Fibroblast of skin of abdomen (primary cell): ENCODE results near the gene GRID2IP.
"Not testable (repeated sequence)": the region's sequence is repeated elsewhere in the genome, so short reads cannot be mapped to it uniquely, and the experiment has no call there.

Experiments used
- DNase-seq: peaks from one replicate; pipeline ENCODE4 v3.0.0-alpha.2; 2013

GRID2IP gene

DNA sequence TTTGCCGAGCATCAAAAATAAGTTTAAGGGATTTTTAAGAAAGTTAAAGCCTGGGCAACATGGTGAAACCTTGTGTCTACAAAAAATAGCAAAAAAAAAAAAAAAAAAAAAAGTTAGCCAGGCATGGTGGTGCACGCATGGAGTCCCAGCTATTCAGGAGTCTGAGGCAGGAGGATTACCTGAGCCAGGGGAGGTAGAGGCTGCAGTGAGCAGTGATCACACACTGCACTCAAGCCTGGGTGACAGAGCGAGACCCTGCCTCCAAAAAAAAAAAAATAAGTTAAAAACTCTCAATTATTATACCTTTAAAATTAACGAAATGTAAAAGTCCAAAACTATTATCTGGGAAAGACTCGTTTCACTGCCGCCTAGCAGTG is 68.5 kb downstream of the GRID2IP start:
- no peak for DNase-seq

DNA sequence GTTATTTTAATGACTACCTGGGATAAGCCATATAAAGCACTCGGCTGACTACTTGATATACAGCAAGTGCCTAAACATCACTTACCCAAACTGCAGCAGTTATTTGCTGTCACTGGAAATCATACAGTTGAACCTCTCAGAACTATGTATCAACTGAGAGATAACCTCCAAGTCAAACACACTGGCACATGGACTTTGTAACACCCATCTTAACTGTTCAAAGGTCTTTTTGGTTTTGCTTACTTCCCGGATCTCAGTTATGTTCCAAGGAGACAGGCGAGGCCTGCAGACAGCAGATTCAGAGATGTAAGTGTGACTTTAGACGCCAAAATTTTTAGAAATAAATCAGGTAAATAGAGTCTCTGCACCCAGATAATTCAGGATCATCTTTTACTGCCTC is 69.0 kb downstream of the GRID2IP start:
- no peak for DNase-seq

DNA sequence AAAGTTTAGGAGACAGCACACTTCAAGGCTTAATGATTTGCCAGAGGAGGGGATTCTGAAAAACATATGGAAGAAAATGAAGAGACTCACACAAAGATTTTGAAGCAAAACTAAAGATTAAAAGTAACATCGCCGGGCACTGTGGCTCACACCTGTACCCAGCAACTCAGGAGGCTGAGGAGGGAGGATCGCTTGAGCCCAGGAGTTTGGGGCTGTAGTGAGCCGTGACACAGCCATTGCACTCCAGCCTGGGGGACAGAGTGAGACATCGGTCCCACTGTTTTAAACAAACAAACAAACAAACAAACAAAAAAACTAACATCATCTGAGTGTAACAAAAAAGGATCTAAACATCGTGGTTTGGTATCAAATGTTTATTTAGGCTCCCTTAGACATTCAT is 69.8 kb downstream of the GRID2IP start:
- no peak for DNase-seq

GRCh38 chr7:6480323-6480660 is 71.0 kb downstream of the GRID2IP start:
- no peak for DNase-seq

- DNase-seq = no peak
Observed at GRCh38 chr7:6479067-6479466, 72.2 kb downstream of the GRID2IP start.

DNA sequence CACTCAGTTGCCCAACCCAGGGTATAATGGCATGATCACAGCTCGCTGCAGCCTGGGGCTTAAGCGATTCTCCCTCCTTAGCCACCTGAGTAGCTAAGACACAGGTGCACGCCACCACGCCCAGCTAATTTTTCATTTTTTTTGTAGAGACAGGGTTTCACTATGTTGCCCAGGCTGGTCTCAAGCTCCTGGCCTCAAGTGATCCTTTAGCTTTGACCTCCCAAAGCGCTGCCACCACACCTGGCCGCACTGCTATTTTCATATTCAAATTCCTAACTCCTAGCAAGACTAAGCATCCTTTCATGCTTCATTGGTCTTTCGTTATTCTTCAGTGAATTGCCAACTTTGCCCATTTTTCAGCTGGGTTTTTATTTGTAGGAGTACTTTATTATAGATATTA is 73.1 kb downstream of the GRID2IP start:
- no peak for DNase-seq

DNA sequence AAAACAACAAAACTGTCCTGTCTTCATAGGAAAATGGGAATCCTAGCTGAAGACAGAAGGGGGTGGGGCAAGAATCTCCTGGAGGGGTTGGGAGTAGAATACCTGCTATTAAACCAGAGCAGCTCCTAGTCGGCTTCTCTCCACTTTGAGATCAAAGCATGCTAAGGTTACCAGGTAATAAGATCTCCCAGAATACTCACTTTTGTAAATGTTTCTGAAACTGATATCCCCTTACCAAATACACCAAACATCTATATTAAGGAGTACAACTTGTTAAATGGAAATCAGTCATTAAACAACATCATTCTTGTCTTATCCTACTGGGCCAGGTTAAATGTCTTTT is 74.0 kb downstream of the GRID2IP start:
- no peak for DNase-seq

DNA sequence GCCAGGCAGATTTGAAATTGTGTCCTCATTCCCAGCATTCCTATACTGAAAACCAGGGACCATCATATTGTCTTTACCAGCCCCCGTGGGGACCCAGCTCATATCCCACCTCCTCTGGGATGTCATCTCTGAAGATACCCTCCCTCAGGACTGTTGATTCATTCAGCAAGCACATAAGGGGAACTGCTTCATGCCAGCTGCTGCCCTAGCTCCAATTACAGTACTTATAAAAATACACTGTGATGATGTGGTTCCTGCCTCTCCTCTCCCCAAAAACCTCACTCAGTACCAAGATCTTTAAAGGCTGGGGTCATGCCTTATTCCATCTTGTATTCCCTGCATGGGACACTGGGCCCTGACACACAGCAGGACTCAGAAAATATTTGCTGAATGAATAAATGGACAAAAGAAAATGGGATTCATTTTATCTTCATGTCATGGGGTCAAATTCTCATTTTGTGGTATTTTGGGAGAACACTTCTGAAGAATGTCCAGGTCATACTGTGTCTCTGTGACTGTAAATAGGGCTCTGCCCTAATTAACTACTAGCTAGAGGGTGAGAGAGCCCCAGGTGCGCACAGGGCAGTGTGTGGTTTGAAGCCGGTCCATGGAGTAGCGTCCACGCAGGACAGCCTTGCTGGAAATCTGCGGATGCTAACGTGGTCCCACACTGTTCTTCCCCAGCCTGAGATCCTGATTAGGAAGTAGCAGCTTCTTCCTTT is 74.5 kb downstream of the GRID2IP start:
- DNase-seq = no peak

- DNase-seq = no peak
Observed at GRCh38 chr7:6475433-6476186, 75.7 kb downstream of the GRID2IP start.

GRCh38 chr7:6465862-6466261 is 85.4 kb downstream of the GRID2IP start:
- no peak for DNase-seq

GRCh38 chr7:6463609-6464008 is 87.7 kb downstream of the GRID2IP start:
- DNase-seq = not testable (repeated sequence)

DNA sequence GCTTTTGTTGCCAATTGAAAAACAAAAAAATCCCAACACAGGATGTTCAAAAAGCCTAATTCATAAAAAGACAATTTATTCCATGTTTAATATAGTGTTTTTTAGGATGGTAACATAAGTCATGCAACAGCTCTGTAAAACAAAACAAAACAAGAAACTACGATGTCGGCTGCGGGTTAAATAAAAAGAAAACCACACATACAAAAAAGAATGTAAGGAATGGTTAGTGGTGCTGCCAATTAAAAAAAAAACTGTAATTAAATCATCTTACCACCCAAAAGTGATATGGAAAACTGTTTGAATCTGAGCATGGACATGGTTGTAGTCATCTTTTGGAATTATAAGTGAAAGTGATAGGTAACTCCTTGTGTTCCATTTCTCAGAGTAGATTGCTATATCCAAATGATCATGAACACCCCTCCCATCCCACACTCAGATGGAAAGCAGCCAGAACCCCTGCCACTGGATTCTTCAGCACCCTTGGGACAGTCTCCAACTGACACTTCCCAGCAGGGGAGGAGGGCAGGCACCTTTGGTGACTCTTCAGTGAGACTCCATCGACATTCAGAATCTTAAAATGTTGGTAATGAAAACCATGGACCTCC is 89.2 kb downstream of the GRID2IP start:
- no peak for DNase-seq

DNA sequence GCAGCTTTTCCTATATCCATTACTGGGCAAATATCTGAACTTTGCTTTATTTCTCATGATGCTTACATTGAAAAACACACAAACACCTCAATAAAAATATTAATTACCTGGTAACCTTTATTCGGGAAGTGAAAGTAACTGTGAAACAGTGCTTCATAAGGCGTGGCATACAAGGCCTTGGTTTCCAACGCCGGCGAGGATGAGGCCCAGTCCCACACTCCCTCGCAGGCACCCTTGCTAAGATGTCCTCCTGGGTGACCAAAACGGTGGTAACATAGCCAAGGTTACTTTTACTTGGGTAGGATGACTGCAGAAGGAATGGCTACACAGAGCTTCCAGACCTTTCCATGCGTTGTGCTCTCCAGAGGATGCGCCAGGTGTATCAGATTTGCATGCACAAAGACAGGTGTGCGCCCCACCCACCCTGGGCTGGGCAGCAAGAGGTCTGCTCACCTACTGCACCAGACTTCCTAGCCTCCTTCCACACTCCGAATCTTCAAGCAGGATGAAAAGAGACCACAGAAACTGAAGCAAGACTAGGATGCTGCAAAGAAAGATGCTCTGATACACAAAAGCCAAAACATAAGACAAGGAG is 90.2 kb downstream of the GRID2IP start:
- no peak for DNase-seq

DNA sequence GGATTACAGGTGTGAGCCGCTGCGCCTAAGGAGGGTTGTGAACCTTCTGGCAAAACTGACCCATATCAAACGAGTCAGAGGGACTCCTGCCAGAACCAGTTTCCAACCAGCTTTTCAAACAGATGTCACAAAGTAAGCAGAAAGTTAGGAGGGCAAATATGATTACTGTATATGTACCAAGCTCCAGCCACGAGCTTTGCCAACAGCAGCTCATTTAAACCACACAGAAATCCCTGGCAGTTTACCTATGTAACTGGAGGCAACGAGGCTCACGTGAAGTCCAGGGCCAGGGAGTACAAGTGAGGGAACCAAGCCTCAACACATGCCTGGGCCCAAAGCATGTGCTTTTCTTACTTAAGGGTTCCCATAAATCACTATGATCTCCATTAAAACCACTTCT is 91.0 kb downstream of the GRID2IP start:
- DNase-seq = no peak

- not testable (repeated sequence) for DNase-seq
Observed at GRCh38 chr7:6458676-6459075, 92.6 kb downstream of the GRID2IP start.

GRCh38 chr7:6453734-6454133 is 97.5 kb downstream of the GRID2IP start:
- DNase-seq = peak; percentile 83

DNA sequence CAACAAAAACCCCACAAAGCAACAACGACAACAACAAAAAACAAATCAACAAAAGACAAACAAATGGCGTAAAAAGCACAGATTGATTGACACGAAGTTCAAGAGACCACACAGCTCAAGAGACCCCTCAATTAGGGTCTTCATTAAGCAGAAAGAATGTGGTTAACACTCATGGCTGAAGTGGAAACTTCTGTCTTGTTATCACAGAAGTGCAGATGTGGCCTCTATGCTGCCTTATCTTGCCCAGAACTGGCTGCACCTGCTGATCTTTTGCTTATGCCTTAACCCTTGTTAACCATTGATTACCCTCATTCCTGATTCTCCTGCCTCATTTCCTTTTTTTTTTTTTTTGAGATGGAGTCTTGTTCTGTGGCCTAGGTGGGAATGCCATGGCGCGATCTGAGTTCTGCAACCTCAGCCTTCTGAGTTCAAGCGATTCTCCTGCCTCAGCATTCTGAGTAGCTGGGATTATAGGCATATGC is 100.0 kb downstream of the GRID2IP start:
- no peak for DNase-seq

DNA sequence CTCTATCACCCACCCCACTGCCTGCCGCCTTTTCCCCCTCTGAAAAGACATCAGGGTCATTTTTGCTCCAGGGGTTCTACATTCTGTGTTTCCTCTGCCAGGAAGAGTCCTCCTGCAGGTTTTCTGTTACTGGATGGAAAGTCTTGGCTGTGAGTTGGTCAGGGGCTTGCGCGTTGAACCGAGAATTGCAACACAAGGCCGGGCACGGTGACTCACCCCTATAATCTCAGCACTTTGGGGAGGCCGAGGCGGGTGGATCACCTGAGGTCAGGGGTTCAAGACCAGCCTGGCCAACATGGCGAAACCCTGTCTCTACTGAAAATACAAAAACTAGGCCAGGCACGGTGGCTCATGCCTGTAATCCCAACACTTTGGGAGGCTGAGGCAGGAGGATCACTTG is 100.7 kb downstream of the GRID2IP start:
- DNase-seq = not testable (repeated sequence)

GRCh38 chr7:6449884-6450283 is 101.4 kb downstream of the GRID2IP start:
- DNase-seq = not testable (repeated sequence)

DNA sequence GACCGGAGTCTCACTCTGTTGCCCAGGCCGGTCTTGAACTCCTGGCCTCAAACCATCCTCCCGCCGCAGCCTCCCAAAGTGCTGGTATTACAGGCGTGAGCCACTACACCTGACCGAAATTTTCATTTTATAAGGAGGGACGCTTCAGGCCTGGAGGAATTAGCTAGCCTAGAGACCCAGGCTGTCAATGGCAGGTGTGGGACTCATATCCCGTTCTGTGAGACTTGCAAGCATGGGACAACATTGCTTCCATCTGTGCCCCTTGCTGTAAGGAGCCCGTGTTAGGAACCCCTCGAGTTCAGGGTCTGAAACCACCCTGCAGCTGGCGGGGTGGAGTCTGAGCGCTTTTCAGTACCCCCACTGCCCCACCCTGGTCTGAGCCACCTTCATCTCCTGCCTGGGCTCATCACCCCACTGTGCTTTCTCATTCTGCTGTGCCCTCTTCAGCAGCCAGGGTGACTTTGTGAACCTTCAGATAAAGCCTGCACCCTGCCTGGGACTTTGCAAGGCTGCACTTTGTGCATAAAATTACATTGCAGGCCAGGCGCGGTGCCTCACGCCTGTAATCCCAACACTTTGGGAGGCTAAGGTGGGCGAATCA is 102.2 kb downstream of the GRID2IP start:
- no peak for DNase-seq

DNA sequence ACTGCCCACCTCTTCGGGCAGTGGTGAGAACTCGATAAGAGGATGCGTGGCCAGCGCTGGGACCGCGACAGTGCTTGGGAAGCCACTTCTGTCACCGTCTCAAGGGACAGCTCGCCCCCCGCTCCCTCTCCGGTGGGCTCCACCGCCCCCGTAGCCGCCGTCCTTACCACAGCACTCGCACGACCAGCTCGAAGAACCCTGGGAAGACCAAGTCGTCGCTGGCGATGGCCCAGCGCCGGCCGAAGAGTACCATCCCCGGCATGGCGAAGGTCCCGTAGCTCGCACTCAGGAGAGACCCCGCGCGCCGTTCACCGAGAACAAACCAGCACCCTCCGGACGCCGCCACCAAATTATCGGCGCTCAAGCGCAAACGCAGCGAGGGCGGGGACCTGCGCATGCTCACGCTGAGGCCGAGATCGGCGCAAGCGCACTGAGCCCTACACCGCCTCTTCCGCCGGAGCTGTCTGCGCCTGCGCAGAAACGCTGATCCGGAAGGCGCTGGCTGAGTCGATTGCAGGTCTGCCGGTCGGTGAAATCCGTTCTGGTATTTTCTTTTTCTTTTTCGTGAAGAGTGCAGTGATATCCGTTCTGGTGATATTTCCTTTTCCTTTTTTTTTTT is 103.6 kb downstream of the GRID2IP start, which contains the start of gene DAGLB:
DAGLB (minus strand) TSS at position 374 of the 619 bp plus-strand sequence; CDS start at position 262, 112 bp downstream.
- DNase-seq = peak; percentile 90
